Measurements from ENCODE around the gene OR10X1.

Gene OR10X1

GRCh38 chr1:158600735-158601134, 21.0 kb upstream of the OR10X1 start:
- DNase-seq (ENCODE audit: low spot score) = no peak
- Histone ChIP-seq H3K4me1 (ENCODE audit: insufficient read depth, poor library complexity, severe bottlenecking) (no peaks in the 10 kb centered on the region), H3K36me3 (ENCODE audit: low read depth) (no peaks in the 10 kb centered on the region), H3K27me3 (ENCODE audit: insufficient read depth, poor library complexity, severe bottlenecking) (no peaks in the 10 kb centered on the region), H3K4me3 (ENCODE audit: severe bottlenecking) (no peak overlapping the region), H3K27ac (ENCODE audit: poor library complexity, severe bottlenecking) (no peak overlapping the region), H3K9me3 (ENCODE audit: severe bottlenecking) (no peaks in the 10 kb centered on the region)
- no peak for ATAC-seq (ENCODE audit: low read depth)
- TF ChIP-seq CTCF (IDR thresholded peaks at IDR 0.05; ENCODE audit: poor library complexity, severe bottlenecking) = no peak

- Histone ChIP-seq H3K27ac (ENCODE audit: poor library complexity, severe bottlenecking) (no peak overlapping the region), H3K4me3 (ENCODE audit: severe bottlenecking) (no peak overlapping the region), H3K36me3 (ENCODE audit: low read depth) (no peaks in the 10 kb centered on the region), H3K27me3 (ENCODE audit: insufficient read depth, poor library complexity, severe bottlenecking) (no peaks in the 10 kb centered on the region), H3K9me3 (ENCODE audit: severe bottlenecking) (peaks cover 2% of the 10 kb centered on the region), H3K4me1 (ENCODE audit: insufficient read depth, poor library complexity, severe bottlenecking) (no peaks in the 10 kb centered on the region)
- ATAC-seq (ENCODE audit: low read depth) (no peak), DNase-seq (ENCODE audit: low spot score) (no peak)
- no peak for TF ChIP-seq CTCF (IDR thresholded peaks at IDR 0.05; ENCODE audit: poor library complexity, severe bottlenecking)
Measured at GRCh38 chr1:158586942-158587341, 7.2 kb upstream of the OR10X1 start.

GRCh38 chr1:158583962-158584361, 4.3 kb upstream of the OR10X1 start:
- ATAC-seq (ENCODE audit: low read depth) = no peak

GRCh38 chr1:158577561-158577960, 2.1 kb downstream of the OR10X1 start:
- H3K36me3 ChIP-seq (ENCODE audit: low read depth) = no peaks in the 10 kb centered on the region
- no peak overlapping the region for H3K4me3 ChIP-seq (ENCODE audit: severe bottlenecking)
- no peaks in the 10 kb centered on the region for H3K4me1 ChIP-seq (ENCODE audit: insufficient read depth, poor library complexity, severe bottlenecking)
- H3K9me3 ChIP-seq (ENCODE audit: severe bottlenecking) = no peaks in the 10 kb centered on the region
- TF ChIP-seq CTCF (IDR thresholded peaks at IDR 0.05; ENCODE audit: poor library complexity, severe bottlenecking) = no peak
- DNase-seq (ENCODE audit: low spot score) = no peak
- no peak overlapping the region for H3K27ac ChIP-seq (ENCODE audit: poor library complexity, severe bottlenecking)
- no peak for ATAC-seq (ENCODE audit: low read depth)
- H3K27me3 ChIP-seq (ENCODE audit: insufficient read depth, poor library complexity, severe bottlenecking) = no peaks in the 10 kb centered on the region

More at GRCh38 chr1:158583962-158584361, 4.3 kb upstream of the OR10X1 start:
- H3K9me3 ChIP-seq (ENCODE audit: severe bottlenecking) = peaks cover 2% of the 10 kb centered on the region
- H3K36me3 ChIP-seq (ENCODE audit: low read depth) = no peaks in the 10 kb centered on the region
- no peak for DNase-seq (ENCODE audit: low spot score)
- H3K4me3 ChIP-seq (ENCODE audit: severe bottlenecking) = no peak overlapping the region
- no peaks in the 10 kb centered on the region for H3K4me1 ChIP-seq (ENCODE audit: insufficient read depth, poor library complexity, severe bottlenecking)
- H3K27ac ChIP-seq (ENCODE audit: poor library complexity, severe bottlenecking) = no peak overlapping the region
- H3K27me3 ChIP-seq (ENCODE audit: insufficient read depth, poor library complexity, severe bottlenecking) = no peaks in the 10 kb centered on the region
- TF ChIP-seq CTCF (IDR thresholded peaks at IDR 0.05; ENCODE audit: poor library complexity, severe bottlenecking) = no peak

- Histone ChIP-seq H3K4me3 (ENCODE audit: severe bottlenecking) (no peak overlapping the region), H3K9me3 (ENCODE audit: severe bottlenecking) (no peaks in the 10 kb centered on the region), H3K4me1 (ENCODE audit: insufficient read depth, poor library complexity, severe bottlenecking) (no peaks in the 10 kb centered on the region), H3K27me3 (ENCODE audit: insufficient read depth, poor library complexity, severe bottlenecking) (peaks cover 5% of the 10 kb centered on the region), H3K27ac (ENCODE audit: poor library complexity, severe bottlenecking) (no peak overlapping the region), H3K36me3 (ENCODE audit: low read depth) (no peaks in the 10 kb centered on the region)
- TF ChIP-seq CTCF (IDR thresholded peaks at IDR 0.05; ENCODE audit: poor library complexity, severe bottlenecking) = no peak
- DNase-seq (ENCODE audit: low spot score) (no peak), ATAC-seq (ENCODE audit: low read depth) (no peak)
Measured at GRCh38 chr1:158572226-158572625, 7.5 kb downstream of the OR10X1 start.

Data from RWPE2 (cell line).